Left forelimb (tissue), 1 donor: ENCODE results near the gene PLAC1.

ENCODE experiments used
- DNase-seq: peaks from one replicate; pipeline ENCODE4 v3.0.0-alpha.2; 2018; ENCODE audit warnings: low spot score

PLAC1 gene

GRCh38 chrX:134543288-134543687 lies 115.0 kb downstream of the PLAC1 start:
- DNase-seq, result no peak

GRCh38 chrX:134542485-134542884 lies 115.8 kb downstream of the PLAC1 start:
- peak; percentile 70 for DNase-seq

DNA sequence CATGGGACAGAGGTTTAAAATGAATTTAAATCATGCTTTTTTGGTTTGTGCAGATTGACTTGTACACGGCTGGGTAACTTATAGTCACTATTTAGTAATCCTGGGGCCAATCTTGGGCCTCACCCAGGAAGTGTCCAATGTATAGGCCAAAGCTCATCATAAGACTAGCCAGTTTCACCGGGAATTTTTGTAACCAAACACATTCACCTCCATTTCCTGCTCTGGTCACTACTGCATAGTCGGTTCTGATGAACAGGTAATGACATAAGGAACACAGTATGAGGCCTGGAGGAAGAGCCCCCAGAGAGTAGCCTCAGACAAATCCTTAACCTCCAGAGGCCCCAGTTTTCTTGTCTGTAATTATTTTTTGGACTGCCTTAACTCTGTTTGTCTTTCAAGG lies 116.4 kb downstream of the PLAC1 start:
- DNase-seq, result no peak

- DNase-seq, result no peak
Measured at GRCh38 chrX:134538316-134538715, 120.0 kb downstream of the PLAC1 start.

GRCh38 chrX:134537179-134537955 lies 120.9 kb downstream of the PLAC1 start:
- no peak for DNase-seq

DNA sequence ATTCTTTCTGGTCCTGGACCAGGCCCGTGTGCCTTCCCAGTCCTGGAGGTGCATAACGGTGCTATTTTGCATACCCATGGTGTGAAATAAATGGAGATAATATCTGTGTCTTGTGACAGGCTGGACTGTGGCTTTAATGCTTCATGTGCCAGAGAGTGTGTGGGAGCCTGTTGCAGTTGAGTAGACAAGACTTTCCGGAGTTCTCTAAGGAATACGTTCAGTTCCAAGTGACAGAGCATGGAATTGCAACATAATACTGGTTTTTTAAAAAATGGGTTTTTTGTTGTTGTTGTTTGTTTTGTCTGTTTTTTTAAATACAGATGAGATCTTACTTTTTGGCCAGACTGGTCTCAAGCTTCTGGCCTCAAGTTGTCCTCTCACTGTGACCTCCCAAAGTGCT lies 124.3 kb downstream of the PLAC1 start:
- DNase-seq, result no peak

DNA sequence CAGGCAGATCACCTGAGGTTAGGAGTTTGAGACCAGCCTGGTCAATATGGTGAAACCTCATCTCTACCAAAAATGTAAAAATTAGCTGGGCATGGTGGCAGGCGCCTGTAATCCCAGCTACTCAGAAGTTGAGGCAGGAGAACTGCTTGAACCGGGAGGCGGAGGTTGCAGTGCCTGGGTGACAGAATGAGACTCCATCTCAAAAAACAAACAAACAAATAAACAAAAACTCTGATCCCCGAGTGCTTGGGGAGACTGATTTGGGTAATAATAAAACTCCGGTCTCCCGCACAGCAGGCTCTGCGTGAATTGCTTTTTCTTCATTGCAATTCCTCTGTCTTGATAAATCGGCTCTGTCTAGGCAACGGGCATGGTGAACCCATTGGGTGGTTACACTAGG lies 124.9 kb downstream of the PLAC1 start:
- DNase-seq, result no peak

GRCh38 chrX:134530845-134531244 lies 127.4 kb downstream of the PLAC1 start:
- DNase-seq, result no peak

DNA sequence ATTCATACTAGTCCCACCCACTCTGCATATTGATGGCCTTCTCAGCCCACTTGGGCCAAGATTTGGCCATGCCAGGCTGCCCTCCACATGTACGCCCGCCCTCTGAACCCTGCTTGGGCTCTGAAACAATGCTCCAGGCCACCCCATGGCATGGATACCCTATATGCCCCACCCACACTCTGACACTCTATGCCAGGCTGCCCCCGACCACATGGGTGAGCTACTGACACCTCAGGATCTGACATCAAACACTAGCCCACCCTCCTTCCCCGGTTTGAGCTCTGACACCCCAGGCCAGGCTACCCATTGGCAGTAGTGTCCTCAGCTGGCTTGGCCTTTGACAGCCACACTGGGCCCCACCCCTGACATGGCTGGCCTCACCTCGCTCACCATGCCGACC lies 128.8 kb downstream of the PLAC1 start:
- no peak for DNase-seq

DNA sequence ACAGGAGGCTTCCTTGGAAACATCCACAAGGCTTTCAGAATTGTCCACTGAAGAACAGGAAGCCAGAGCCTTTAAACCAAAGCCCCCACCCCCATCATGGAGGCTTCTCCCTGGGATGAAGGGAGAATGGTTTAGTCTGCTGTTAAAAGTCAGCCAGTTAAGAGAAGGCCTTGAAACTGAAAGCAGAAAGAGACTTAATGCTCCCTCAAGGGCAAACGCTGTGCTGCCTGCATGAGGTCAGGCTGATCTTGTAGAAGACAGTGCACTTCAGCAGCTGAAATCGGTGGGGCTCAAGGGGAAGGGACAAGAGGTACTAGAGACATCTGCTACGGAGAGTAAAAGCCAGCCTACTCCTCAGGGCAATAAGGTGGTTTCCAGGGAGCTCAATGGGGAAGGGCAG lies 129.3 kb downstream of the PLAC1 start:
- DNase-seq, result no peak

DNA sequence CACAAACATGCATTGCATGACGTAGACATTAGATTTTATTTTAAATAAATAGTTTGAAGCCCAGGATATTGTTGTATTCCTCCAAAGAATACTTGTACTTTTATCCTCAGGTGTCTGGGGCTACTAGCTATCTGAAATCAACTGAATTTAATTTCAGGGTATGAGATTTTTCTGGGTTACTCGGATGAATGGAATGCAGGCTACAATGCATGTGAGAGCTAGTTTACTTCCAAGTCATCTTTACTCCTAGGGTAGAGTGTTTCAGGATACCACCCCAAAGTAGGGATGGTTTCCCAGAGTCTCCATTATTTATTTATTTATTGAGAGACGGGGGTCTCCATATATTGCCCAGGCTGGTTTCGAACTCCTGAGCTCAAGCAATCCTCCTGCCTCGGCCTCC lies 131.9 kb downstream of the PLAC1 start:
- DNase-seq, result no peak

GRCh38 chrX:134525086-134525792 lies 133.0 kb downstream of the PLAC1 start:
- no peak for DNase-seq

- DNase-seq, result no peak
Measured at GRCh38 chrX:134524181-134524580, 134.1 kb downstream of the PLAC1 start.

DNA sequence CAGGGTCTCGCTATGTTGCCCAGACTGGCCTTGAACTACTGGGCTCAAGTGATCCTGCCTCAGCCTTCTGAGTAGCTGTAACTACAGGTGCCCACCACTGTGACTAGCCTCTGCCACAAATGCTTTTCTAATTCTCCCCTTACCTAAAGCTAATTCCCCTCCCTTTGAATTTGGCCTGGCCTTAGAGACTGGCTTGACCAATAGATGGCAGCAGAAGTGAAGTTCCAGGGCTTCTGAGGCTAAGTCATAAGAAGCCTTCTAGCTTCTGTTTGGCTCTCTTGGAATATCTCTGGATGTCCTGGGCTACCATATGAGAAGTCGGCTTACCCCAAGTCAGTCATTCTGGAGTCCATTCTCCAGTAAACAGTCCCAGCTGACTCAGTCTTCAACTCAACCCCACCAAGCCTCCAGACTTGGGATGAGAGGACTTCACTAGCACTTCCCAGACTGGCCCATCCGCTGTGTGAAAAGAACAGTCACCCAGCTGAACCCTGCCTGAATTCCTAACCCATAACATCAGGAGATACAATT lies 137.3 kb downstream of the PLAC1 start:
- no peak for DNase-seq
